ENCODE results near the gene SOX9. TPM values are rescaled to one million over a fixed set of nuclear protein-coding genes. Genes with fewer than 3 reads are reported as not detected.

SOX9 gene
- total RNA-seq: 36.8 and 36.9 TPM in 2 replicates
- long read RNA-seq, partial matches to known transcripts: 0 of 4 reads
- long read RNA-seq, other reads (novel, unspliced or antisense): 4 of 4 reads

- H3K27ac Mint-ChIP-seq (ENCODE audit: unreplicated experiment): no peak within 1 kb of the TSS
- TF ChIP-seq, protein P1, sequence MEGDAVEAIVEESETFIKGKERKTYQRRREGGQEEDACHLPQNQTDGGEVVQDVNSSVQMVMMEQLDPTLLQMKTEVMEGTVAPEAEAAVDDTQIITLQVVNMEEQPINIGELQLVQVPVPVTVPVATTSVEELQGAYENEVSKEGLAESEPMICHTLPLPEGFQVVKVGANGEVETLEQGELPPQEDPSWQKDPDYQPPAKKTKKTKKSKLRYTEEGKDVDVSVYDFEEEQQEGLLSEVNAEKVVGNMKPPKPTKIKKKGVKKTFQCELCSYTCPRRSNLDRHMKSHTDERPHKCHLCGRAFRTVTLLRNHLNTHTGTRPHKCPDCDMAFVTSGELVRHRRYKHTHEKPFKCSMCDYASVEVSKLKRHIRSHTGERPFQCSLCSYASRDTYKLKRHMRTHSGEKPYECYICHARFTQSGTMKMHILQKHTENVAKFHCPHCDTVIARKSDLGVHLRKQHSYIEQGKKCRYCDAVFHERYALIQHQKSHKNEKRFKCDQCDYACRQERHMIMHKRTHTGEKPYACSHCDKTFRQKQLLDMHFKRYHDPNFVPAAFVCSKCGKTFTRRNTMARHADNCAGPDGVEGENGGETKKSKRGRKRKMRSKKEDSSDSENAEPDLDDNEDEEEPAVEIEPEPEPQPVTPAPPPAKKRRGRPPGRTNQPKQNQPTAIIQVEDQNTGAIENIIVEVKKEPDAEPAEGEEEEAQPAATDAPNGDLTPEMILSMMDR (conservative IDR thresholded peaks at IDR 0.05): no peak
- H3K9me3 Mint-ChIP-seq: no peaks in the 10 kb centered on the region
- peaks cover 14% of the 10 kb centered on the region for H3K36me3 Mint-ChIP-seq (ENCODE audit: low read depth)
- H3K27me3 Mint-ChIP-seq (ENCODE audit: low read depth): peaks cover 59% of the 10 kb centered on the region
- H3K4me3 Mint-ChIP-seq: peak within 1 kb of the TSS; percentile 98
- H3K4me1 Mint-ChIP-seq: peaks cover 63% of the 10 kb centered on the region
- DNase-seq (ENCODE audit: low read depth, low spot score): peak; percentile 72
These were observed at the start of gene SOX9 for GRCh38 chr17:72120642-72121163. TSS of gene SOX9 (plus strand) at chr17:72121020. CDS start at chr17:72121392, 372 bp downstream.

- Mint-ChIP-seq H3K9me3 (peaks cover under 1% of the 10 kb centered on the region), H3K4me3 (no peak overlapping the region)
- TF ChIP-seq, protein P1 (conservative IDR thresholded peaks at IDR 0.05): no peak
These were observed 49.5 kb upstream of the SOX9 start for GRCh38 chr17:72071330-72071729.

GRCh38 chr17:72075995-72076677, 44.7 kb upstream of the SOX9 start:
- Mint-ChIP-seq H3K36me3 (ENCODE audit: low read depth) (no peaks in the 10 kb centered on the region), H3K27me3 (ENCODE audit: low read depth) (no peaks in the 10 kb centered on the region), H3K4me1 (no peaks in the 10 kb centered on the region), H3K27ac (ENCODE audit: unreplicated experiment) (no peak overlapping the region), H3K9me3 (no peaks in the 10 kb centered on the region), H3K4me3 (no peak overlapping the region)
- TF ChIP-seq, protein P1 (conservative IDR thresholded peaks at IDR 0.05): no peak
- DNase-seq (ENCODE audit: low read depth, low spot score): no peak

More at GRCh38 chr17:72071330-72071729, 49.5 kb upstream of the SOX9 start:
- H3K27ac Mint-ChIP-seq (ENCODE audit: unreplicated experiment): no peak overlapping the region
- no peaks in the 10 kb centered on the region for H3K4me1 Mint-ChIP-seq
- DNase-seq (ENCODE audit: low read depth, low spot score): no peak
- no peaks in the 10 kb centered on the region for H3K27me3 Mint-ChIP-seq (ENCODE audit: low read depth)
- no peaks in the 10 kb centered on the region for H3K36me3 Mint-ChIP-seq (ENCODE audit: low read depth)

DNA sequence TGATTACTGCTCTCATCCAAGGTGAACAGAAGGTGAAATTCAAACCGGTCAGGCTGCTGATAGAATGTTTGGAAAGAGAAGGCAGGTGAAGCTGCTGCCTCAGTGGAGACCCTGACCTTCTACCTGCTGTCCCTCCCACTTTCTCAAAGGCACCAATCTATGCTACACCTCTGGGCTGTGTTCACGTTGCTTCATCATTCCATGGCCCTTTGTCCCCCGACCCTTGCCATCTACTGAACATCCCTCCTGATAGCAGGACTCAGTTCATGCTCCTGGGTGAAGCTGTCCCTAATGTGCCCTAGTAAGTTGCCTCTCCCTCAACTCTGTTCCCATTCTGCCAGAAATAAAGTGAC, 44.2 kb upstream of the SOX9 start:
- Mint-ChIP-seq H3K9me3 (no peaks in the 10 kb centered on the region), H3K27me3 (ENCODE audit: low read depth) (no peaks in the 10 kb centered on the region), H3K4me3 (no peak overlapping the region), H3K27ac (ENCODE audit: unreplicated experiment) (no peak overlapping the region), H3K36me3 (ENCODE audit: low read depth) (no peaks in the 10 kb centered on the region), H3K4me1 (no peaks in the 10 kb centered on the region)
- no peak for DNase-seq (ENCODE audit: low read depth, low spot score)
- TF ChIP-seq, protein P1 (conservative IDR thresholded peaks at IDR 0.05): no peak

DNA sequence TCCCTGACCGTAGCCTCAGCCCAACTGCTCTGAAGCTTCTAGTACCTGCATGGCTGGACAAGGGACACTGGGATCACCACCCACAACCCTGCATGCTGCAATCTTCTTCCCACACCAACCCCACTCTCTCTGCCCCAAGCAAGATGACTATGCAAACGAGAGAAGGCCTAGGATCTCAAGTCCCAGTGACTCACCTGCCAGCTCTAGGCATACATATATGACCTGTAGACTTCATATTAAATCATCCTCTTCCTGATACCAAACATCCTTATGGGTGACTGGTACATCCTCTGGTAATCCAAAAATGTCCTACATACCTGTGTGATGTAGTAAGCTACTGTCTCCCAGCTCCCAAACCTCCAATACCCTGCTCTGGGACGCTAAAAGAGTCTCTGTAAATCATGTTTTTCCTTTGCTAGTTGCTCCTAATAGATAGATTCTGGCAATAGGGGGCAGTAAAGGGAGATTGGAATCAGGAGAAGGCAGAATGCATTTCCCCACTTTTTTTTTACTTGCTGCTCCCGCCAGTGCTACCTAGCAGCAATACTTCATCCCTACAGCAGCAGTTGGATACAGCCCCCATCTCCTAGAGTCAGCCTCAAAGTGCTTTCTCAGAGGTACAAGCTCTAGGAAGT, 43.4 kb upstream of the SOX9 start:
- Mint-ChIP-seq H3K27me3 (ENCODE audit: low read depth) (no peaks in the 10 kb centered on the region), H3K9me3 (peaks cover 3% of the 10 kb centered on the region), H3K27ac (ENCODE audit: unreplicated experiment) (no peak overlapping the region), H3K4me3 (no peak overlapping the region), H3K36me3 (ENCODE audit: low read depth) (no peaks in the 10 kb centered on the region), H3K4me1 (no peaks in the 10 kb centered on the region)
- TF ChIP-seq, protein P1 (conservative IDR thresholded peaks at IDR 0.05): no peak
- DNase-seq (ENCODE audit: low read depth, low spot score): no peak
